ENCODE results near the gene VPREB3.
A peak's percentile ranks its signal among the peaks of the same experiment; 100 is the strongest.
"Not testable (repeated sequence)": the region's sequence is repeated elsewhere in the genome, so short reads cannot be mapped to it uniquely, and the experiment has no call there.

VPREB3 gene

DNA sequence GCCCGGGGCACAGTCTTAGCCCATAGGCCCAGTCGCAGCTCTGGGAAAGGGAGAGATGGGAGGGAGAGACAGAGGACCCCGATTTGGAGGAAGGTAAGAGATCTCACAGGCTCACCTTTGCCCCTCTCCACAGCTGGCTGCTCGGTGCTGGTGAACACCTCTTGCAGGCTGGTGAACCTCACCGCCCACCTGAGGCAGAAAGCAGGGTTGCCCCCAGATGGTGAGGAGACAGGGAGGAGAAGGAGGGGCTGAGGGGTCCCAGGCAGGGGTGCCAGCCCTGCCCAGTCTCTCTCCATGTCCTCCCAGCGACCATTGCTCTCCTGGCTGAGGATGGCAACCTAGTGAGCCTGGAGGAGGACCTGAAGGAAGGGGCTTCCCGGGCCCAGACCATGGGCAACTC, 9.7 kb upstream of the VPREB3 start:
- DNase-seq: no peak

DNA sequence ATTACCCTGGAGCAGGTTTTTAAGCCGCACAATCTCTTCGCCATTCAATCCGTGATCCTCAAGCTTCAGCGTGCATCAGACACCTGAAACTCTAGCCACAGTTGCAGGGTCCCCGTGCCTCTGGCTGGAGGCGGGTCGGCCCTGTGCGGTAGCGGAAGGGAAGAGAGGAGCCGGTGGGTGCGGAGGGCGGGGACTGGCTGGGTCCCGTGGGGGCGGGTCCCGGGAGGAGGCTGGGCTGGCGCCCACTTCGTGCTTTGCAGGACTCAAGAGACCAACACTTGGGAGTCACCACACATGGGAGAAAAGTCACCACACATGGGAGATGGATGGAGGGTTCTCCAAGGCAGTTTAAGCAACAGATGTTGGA, 9.3 kb upstream of the VPREB3 start:
- DNase-seq: no peak

DNA sequence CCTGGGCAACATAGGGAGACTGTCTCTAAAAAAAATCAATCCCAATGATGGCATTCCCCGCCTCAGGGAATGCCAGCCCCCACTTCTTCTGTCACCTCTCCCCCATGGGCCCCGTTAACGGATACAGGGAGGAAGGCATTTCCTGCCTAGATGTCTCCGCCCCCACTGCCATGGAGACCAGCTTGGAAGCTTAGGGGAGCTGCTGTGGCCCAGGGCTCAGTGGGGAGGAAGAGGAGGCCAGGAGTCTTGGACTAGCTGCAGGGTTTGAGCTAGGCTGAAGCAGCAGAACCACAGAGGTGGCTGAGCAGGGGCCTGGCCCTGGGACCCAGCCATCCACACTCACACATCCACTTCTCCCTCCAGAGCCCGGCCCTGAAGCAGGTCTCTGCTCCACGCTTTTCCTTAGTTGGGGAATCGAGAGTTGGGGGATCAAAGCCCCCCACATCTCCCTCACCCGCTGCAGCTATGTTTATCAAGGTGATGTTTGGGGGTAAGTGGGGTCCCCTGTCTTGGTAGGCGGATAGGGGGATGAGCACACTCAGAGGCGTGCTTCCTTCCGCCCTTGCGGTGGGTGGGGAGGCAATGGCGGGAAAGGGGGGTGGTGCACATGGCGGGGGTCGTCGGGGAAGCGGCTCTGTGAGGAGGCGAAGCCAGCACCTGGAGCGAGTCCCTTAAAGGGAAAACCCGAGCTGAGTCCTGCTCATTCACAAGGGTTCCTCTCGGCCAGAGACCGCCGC, 8.8 kb upstream of the VPREB3 start, which contains the start of gene C22orf15:
Gene C22orf15 (plus strand): TSS at position 149 of the 737 bp plus-strand sequence. CDS start 317 bp downstream, at position 466.
- DNase-seq: no peak

DNA sequence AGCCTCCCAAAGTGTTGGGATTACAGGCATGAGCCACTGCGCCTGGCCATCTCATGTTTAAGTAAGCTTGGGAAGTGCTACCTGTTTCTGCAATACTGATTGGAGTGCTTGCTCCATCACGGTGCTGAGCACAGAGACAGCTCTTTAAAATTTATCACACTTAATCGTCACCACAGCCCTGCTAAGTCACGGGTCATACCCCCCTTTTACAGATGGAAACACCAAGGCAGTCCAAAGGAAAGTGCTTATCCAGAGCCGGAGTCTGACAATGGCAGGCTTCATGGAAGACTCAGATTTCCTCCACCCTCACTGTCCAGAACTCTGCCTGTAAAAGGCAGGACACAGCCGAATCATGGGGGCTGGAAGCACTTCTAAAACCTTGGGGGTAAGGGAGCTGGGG, 5.8 kb upstream of the VPREB3 start:
- DNase-seq: no peak

DNA sequence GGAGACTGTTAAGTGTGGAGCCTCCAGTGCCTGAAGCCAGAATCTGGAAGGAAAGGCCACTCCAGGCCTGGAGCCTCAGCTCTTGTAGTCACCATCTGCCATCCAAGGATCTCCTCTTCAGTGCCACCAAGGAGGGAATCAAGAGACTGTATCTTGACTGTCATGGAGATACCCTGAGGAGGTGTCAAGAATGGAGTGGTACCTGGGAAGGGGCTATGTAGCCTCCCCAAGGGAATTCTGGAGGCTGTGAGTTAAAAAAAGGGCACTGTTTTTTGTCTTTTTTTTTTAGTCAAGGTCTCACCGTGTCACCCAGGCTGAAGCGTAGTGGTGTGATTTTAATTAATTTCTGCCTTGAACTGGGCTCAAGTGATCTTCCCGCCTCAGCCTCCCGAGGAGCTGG, 5.3 kb upstream of the VPREB3 start:
- DNase-seq: no peak

DNA sequence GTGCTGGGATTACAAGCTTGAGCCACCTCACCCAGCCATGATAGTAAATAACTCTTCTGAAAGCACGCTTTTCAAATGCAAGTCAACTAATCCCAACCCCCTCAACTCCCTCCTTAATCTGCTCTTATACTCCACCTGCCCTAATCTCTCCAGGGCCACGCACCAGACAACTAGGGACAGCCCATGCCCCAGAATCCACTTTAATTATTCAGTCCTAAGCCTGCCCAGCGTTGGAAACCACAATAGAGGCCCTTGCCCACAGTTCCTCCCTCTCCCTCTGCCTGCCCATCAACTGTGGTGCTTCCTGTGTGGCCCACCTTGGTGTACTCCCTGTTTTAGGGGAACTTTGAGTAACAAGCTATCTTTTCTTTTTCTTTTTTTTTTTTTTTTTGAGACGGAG, 2.7 kb upstream of the VPREB3 start:
- no peak for DNase-seq

DNA sequence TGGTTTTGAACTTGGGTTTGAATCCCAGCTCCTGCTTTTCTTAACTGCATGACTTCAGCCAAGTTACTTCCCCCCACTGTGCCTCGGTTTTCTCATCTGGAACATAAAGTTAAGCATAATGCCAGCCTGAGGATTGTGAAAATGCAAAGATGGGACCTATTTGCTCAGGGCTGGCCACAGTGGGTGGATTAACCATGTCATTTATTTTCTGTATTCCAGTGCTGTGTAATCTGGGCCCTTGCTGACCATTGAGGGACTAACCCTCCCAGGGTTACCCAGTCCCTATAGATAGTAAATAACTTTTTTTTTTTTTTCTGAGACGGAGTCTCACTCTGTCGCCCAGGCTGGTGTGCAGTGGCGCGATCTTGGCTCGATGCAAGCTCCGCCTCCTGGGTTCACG, 1.5 kb upstream of the VPREB3 start:
- DNase-seq: no peak

DNA sequence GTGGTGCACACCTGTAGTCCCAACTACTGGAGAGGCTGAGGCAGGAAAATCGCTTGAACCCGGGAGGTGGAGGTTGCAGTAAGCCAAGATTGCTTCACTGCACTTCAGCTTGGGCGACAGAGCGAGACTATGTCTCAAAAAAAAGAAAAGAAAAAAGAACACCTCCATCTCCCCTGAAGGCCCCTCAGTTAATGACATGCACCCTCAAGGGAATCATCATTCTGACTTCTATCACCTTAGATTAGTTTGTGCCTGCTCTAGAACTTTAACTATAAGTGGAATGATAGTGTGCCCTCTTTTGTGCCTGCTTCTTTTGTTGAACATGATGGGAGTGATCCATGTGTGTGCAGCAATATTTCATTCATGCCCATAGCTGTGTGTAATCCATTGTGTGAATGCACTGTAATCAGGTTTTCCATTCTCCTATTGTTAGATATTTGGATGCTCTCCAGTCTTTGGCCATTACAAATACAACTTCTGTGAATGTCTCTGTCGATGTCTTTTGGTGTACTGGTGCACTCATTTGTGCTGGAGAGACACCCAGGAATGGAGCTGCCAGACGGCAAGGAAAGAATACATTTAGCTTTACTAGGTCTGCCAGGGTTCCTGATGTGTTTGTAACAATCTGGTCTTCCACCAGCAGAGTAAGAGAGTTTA, 883 bp upstream of the VPREB3 start:
- peak; percentile 58 for DNase-seq

DNA sequence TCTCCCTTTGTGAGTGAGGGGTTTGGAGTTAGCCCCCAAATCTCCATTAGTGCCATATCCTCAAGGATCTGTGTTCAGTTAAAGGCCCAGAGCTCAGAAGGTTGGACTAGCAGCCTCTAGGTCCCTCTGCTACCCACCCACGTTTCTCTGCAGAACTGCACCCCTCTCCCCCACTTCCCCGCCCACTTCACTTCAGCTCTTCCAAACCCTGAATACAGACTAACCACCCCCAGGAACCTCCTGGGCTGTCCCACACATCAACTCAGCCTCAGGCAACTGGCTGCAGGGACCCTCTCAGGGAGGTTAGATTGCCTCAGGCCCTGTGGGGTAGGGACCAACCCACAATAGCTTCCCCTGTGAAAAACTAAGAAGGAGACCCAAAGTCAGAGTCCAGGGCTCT, 840 bp downstream of the VPREB3 start:
- no peak for DNase-seq

DNA sequence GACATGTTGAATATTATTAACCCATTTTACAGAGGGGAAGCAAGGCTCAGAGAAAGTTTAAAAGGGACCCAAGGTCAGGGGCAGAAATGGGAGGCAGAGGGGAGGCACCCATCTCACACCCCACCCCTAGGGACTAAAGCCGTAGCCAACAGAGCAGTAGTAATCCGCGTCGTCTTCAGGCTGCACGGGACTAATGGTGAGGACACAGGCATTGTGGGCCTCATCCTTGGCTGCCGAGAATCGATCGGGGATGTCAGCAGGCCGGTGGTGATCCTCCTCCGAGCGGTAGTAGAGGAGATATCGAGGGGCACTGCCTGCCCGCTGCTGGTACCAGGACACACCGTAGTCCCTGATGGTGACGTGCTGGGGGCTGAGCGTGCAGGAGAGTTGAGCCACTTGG, 1.5 kb downstream of the VPREB3 start:
- no peak for DNase-seq

DNA sequence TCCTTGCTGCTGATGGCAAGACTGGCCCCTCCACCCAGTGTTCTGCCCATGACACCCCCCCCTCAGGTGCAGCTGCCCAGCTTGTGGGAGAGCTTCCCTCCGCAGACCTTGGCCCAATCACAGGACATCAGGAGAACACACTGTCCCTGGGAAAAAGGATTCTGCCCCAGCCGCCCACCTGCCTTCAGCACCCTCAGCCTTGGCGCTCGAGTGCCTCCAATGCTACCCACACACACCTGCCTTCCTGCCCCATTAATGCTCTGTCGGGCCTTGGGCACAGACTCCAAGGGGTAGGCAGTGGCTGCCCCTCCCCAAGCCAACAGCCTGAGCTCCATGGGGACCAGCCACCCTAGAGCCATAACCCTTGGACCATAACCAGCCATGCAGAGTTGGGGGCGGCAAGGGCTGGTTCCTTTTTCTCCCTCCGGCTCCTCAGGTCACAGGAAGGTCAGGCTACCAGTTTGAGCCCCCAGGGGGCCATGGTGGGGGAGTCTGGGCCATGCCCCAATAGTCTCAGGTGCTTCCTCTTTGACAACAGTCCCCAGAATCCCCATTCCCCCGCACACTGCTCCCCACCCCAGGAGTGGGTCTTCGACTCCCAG, 2.0 kb downstream of the VPREB3 start:
- DNase-seq: no peak

DNA sequence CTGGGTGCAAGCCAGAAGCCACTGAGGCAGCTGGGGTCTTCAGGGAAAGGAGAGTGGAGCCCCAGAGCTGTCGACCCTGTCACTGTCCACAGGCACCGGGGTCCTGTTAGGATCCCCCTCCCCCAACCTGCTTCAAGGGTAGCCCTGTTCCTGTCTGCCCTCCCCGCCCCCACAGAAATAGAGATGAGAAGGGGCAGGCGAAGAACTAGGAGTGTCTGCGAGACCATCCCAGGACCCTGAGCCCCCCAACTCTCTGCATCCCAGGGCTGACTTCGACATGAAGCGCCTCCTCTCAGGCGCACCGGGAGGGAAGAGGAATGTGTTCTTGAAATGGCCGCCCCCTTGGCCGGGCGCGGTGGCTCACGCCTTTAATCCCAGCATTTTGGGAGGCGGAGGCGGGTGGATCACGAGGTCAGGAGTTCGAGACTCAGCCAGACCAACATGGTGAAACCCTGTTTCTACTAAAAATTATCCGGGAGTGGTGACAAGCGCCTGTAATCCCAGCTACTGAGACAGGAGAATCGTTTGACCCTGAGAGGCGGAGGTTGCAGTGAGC, 2.7 kb downstream of the VPREB3 start:
- no peak for DNase-seq

DNA sequence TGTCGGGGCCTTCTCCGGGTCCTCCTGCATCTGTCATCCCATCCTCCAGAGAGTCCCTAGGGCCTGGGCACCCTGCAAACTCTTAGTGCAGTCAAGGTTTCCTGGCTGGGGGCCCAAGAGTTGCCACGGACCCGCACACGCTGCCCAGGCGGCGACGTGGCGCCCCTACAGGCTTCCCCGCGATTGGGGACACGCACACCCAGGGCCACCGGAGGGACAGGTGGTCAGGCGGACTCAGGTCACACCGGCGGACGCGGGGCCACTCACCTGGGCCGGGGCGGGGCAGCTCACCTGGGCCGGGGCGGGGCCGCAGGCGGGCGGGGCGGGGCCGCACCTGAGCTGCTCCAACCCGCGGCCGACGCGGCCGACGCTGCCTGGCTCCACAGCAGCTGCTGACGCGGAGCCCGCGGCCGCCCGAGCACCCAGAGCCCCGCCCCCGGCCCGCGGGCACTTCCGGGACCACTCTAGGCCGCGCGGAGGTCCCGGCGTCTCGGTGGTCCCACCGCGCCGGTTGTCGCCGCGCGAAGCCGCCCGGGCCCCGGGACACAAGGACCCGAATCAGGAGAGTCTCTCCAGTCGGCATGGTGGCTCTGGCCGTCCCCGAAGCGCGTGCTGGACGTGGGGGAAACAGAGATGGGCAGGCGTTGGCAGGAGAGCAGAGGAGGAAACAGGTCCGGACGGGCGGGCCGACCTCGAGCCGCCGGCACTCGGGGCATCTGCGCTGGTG, 3.3 kb downstream of the VPREB3 start, which contains the start of gene ZNF70:
Gene ZNF70 (minus strand): TSS at position 399 of the 727 bp plus-strand sequence. CDS start 5,972 bp downstream, outside the sequence.
- DNase-seq: peak; percentile 74

DNA sequence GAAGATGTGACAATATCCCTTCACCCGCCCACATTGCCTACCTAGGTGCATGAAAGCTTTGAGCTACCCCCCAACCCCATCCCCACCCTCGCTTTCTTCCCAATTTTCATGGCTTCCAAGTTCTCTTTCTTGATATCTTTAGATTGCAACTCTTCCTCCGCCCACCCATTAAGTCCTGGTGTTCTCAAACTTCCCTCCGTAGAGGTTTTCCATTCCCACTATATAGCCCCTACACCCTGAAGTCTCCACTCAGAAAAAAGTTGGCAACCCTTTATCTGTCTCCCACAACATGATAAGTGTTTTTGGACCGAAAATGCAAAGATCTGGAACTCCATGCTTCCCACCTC, 3.9 kb downstream of the VPREB3 start:
- DNase-seq: no peak

DNA sequence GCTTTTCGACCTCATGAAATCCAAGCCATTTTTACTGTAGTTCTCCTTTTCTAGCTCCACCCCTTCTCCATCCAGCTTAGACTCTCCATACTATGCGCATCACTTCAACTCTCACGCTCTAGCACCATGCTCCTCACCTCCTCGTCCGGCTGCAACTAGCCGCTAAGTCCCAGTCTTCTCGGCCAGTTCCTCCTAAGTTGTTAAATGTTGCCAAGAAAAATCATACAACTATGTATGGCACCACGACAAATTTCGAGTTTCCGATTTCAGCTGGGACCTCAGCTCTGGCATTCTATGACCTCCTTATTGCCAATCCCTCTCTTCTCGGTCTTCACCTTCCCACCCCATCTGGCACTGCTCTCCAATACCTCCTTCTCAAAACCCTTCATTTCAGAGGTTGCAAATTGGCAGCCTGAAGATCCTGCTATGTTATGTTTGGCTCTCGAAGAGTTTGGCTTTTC, 4.4 kb downstream of the VPREB3 start:
- DNase-seq: no peak

DNA sequence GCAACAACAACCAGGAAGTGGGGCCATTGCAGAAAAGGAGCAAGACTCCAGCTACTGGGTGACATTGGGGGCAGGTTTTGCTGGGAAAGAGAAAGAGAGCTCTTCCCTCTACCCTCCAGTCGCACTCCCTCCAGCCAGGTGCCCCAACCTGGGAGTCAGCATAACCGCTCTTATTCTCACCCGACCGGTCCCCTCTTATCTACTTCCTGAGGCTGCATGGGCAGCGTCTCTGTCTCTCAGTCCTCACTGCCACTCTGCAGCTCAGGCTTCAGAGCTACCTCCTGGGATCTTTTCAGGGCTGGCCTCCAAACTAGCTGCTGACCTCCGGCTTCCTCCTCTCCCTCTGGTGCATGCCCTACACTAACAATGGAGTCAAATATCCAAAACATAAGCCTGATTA, 8.4 kb downstream of the VPREB3 start:
- no peak for DNase-seq

DNA sequence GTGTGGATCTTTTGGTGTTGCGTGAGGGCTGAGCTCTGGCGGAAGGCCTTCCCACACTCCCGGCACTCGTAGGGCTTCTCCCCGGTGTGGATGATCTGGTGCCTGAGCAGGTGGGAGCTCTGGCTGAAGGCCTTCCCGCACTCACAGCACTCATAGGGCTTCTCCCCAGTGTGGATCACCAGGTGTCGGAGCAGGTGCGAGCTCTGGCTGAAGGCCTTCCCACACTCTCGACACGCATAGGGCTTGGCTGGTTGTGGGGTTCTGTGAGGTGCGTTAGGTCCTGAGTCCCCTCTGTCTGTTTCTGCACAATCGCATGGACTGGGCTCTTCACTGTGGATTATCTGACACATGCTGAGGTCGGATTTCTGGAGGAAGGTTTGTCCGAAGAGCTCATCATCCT, 9.7 kb downstream of the VPREB3 start:
- DNase-seq: no peak

DNA sequence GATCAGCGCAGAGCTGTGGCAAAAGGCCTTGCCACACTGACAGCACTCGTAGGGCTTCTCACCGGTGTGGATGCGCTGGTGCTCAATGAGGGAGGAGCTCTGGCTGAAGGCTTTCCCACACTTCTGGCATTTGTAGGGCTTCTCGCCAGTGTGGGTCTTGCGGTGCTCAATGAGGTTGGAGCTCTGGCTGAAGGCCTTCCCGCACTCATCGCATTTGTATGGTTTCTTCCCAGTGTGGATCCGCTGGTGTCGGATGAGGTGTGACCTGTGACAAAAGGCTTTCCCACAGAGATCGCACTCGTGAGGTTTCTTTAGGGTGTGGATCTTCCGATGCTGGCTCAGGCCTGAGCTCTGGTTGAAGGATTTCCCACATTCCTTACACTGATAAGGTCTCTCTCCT, 10.2 kb downstream of the VPREB3 start:
- DNase-seq: no peak

DNA sequence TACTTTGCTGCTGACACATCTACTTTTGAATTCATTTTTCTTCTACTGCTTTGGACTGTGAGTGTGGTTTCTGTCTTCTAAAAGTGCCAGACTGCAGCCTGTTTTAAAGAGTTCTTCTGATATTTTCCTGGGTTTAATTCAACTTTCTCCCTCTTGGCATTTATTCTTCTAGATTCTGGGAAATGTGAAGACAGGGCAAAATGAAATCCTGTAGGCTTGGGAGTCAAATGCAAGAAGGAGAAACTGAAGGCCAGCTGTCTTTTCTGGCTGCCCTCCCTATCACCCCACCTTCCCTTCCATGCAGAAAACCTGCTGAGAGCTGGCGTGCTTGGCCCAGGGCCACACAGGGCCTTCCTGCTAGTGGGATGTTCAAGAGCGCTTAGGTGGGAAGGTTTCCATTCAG, 10.9 kb downstream of the VPREB3 start:
- DNase-seq: peak; percentile 83

DNA sequence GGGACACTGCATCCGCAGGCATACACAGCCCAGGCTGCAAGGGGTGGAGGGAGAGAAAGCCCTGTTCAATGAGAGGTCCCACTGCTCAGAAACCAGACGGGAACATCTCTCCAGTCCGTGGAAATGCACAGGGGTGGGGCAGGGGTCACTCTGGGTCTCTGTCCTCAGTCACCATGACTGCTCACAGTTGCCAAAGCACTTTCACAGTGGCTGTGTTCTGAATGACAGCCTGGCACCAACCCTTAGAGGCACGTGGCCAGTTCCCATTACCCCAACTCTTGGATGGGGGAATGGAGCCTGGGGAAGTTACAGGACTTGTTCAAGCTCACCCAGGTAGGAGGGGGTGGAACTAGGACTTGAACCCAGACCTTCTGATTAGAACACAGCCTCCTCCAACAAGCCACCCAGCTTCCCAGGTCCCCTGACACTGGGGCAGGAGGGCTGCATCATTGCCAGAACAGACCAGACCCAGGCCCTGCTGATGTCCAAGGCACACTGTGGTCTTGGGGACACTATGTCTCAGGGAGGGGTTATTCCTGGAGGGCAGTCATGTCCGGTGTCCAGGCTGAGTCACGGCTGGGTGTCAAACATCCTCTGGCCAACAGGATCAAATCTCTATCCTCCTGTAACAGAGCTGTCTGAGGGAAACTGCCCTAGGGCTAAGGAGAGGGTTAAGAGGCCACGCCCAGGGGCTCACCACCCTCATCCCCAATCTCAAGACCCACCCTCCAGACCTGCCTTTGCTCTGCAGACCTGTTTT, 11.5 kb downstream of the VPREB3 start:
- DNase-seq: no peak

DNA sequence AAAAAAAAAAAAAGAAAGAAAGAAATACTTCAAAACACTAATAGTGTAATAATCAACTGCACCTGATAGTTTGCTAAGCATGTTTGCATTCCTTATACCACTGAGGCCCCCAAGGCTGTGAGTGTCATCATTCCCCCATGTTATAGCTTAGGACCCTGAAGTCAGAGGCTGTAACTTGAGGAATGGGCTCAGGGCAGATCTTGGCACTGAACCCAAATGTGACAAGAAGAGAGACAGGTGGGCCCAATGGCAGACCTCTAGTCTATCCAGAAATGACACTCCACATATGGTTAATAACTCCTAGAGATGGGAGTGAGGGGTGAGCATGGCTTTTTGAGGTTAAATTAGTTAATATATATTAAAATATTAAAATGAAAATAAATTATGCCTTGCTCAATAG, 16.5 kb downstream of the VPREB3 start:
- DNase-seq: no peak

DNA sequence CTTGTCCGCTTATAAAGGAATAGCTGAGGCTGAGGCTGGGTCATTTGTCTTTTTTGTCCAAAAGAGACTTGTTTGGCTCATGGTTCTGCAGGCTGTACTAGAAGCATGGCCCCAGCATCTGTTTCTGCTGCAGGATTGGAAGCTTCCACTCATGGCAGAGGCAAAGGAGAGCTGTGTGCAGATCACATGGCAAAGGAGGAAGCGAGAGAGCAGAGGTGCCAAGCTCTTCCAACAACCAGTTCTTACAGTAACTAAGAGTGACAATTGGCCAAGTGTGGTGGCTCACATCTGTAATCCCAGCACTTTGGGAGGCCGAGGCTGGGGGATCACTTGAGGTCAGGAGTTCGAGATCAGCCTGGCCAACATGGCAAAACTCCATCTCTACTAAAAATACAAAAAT, 26.1 kb downstream of the VPREB3 start:
- DNase-seq: not testable (repeated sequence)

Measured in NCI-H1092 treated with DMSO at 0.1 percent for 48 hours (cell line).